K562 (cell line): ENCODE measurements around the gene AMBRA1. TPM values are rescaled to one million over a fixed set of nuclear protein-coding genes. Genes with fewer than 3 reads are reported as not detected.

Source experiments
- CREM ChIP-seq: IDR thresholded peaks from 2 replicates; pipeline ENCODE4 v1.6.1; 2014; ENCODE audit warnings: antibody characterized with exemption, low read depth
- ETS2 ChIP-seq: IDR thresholded peaks from 2 replicates; pipeline ENCODE4 v1.6.1; 2016; ENCODE audit warnings: borderline replicate concordance, missing genetic modification characterization, mild to moderate bottlenecking, moderate library complexity, missing compliant biosample characterization; ENCODE audit not compliant: poor library complexity, severe bottlenecking
- GATA2 ChIP-seq: sonication (generic); formaldehyde crosslinking; IDR thresholded peaks from 2 replicates; pipeline ENCODE4 v1.4.0; 2020; ENCODE audit warnings: mild to moderate bottlenecking, missing genetic modification reagents
- HDAC1 ChIP-seq, 2 experiments: fragments of 450-650 bp; IDR thresholded peaks; 2 replicates each; pipeline ENCODE4 v1.6.1; 2016 to 2017; ENCODE audit warnings: inconsistent platforms in 1 of 2, mild to moderate bottlenecking in 1 of 2, moderate library complexity in 1 of 2
- KLF13 ChIP-seq: fragments of 450-650 bp; IDR thresholded peaks from 2 replicates; pipeline ENCODE4 v1.6.1; 2016; ENCODE audit warnings: missing genetic modification characterization, low read depth, mild to moderate bottlenecking, missing compliant biosample characterization, moderate library complexity, borderline replicate concordance
- MCM5 ChIP-seq: fragments of 450-650 bp; IDR thresholded peaks from 2 replicates; pipeline ENCODE4 v1.6.1; 2016; ENCODE audit warnings: low read depth
- MEIS2 ChIP-seq: fragments of 450-650 bp; IDR thresholded peaks from 2 replicates; pipeline ENCODE4 v1.6.1; 2014; ENCODE audit warnings: mild to moderate bottlenecking; ENCODE audit not compliant: partially characterized antibody
- NCOR1 ChIP-seq: fragments of 450-650 bp; IDR thresholded peaks from 2 replicates; pipeline ENCODE4 v1.6.1; 2016; ENCODE audit warnings: mild to moderate bottlenecking, moderate library complexity
- NFE2 ChIP-seq: IDR thresholded peaks from 2 replicates; pipeline ENCODE4 v1.6.1; 2014; ENCODE audit warnings: antibody characterized with exemption, low read depth
- NR4A1 ChIP-seq, 2 experiments: fragments of 250-450 bp in 1 of 2; fragments of 450-650 bp in 1 of 2; sonication (Bioruptor Pico) in 1 of 2; IDR thresholded peaks; 2 replicates each; pipeline versions ENCODE4 v1.4.0 to v1.6.1; 2016 to 2020; ENCODE audit warnings: mild to moderate bottlenecking in 2 of 2, missing compliant biosample characterization in 1 of 2, missing genetic modification characterization in 1 of 2, moderate library complexity in 1 of 2
- POLR2G ChIP-seq: fragments of 200-400 bp; formaldehyde crosslinking; IDR thresholded peaks from 2 replicates; pipeline ENCODE4 v1.6.1; 2017; ENCODE audit warnings: low read depth, mild to moderate bottlenecking, antibody characterized with exemption, low read length, moderate library complexity
- PPARD ChIP-seq: fragments of 250-450 bp; sonication (Bioruptor Pico); IDR thresholded peaks from 2 replicates; pipeline ENCODE4 v1.8.0; 2022; ENCODE audit warnings: inconsistent platforms, mild to moderate bottlenecking, moderate library complexity
- RAD51 ChIP-seq: fragments of 450-650 bp; IDR thresholded peaks from 2 replicates; pipeline ENCODE4 v1.7.1; 2016; ENCODE audit warnings: low read depth, mild to moderate bottlenecking, borderline replicate concordance
- SIRT6 ChIP-seq: IDR thresholded peaks from one replicate; pipeline ENCODE4 v1.6.1; 2012; ENCODE audit warnings: low read depth, mild to moderate bottlenecking, control low read depth, inconsistent platforms, low read length, moderate library complexity
- SIX5 ChIP-seq, 2 experiments: IDR thresholded peaks; 2 replicates each; pipeline ENCODE4 v1.6.1; 2011; ENCODE audit warnings: low read length in 2 of 2, borderline replicate concordance in 1 of 2, low read depth in 1 of 2, mild to moderate bottlenecking in 1 of 2, moderate library complexity in 1 of 2; ENCODE audit not compliant: insufficient read depth in 1 of 2
- SMAD3 ChIP-seq: fragments of 450-650 bp; formaldehyde crosslinking; conservative IDR thresholded peaks from 2 replicates; pipeline ENCODE4 v1.4.0; 2020; ENCODE audit warnings: mild to moderate bottlenecking
- SMAD4 ChIP-seq: fragments of 250-450 bp; sonication (Bioruptor Pico); conservative IDR thresholded peaks from 2 replicates; pipeline ENCODE4 v1.8.0; 2021; ENCODE audit warnings: inconsistent platforms, mild to moderate bottlenecking, moderate library complexity
- ZFP1 ChIP-seq: fragments of 450-650 bp; formaldehyde crosslinking; IDR thresholded peaks from 2 replicates; pipeline ENCODE4 v1.4.0; 2020; ENCODE audit warnings: mild to moderate bottlenecking, mixed read lengths
- ZNF644 ChIP-seq: fragments of 200-800 bp; sonication (Bioruptor generic); IDR thresholded peaks from 2 replicates; pipeline ENCODE4 v1.6.1; 2016; ENCODE audit warnings: low read depth, missing genetic modification characterization, missing compliant biosample characterization
- ZNF668 ChIP-seq: fragments of 250-450 bp; sonication (Bioruptor Pico); IDR thresholded peaks from 2 replicates; pipeline ENCODE4 v1.8.0; 2022; ENCODE audit warnings: mild to moderate bottlenecking, inconsistent platforms
- ZNF778 ChIP-seq: fragments of 450-650 bp; formaldehyde crosslinking; IDR thresholded peaks from 2 replicates; pipeline ENCODE4 v1.4.0; 2020; ENCODE audit warnings: mild to moderate bottlenecking, moderate library complexity
- ZNF780A ChIP-seq: fragments of 250-450 bp; sonication (Bioruptor Pico); IDR thresholded peaks from 2 replicates; pipeline ENCODE4 v1.5.0; 2021; ENCODE audit warnings: mild to moderate bottlenecking
- polyA plus RNA-seq, 8 experiments: library from polyadenylated mRNA; depleted of rRNA in 4 of 8; stranded (reverse) in 5 of 8; unstranded in 3 of 8; fragments of >200 nt; fragmentation: Nextera tagmentation in 2 of 8; fragmentation: Illumina TruSeq in 1 of 8; extraction: Ambion mirVana in 2 of 8; extraction: Trizol in 1 of 8; gene quantifications; 2 replicates each; pipeline versions ENCODE4 v1.2.1 to v1.2.3, GENCODE V29; 2011 to 2014; ENCODE audit warnings: inconsistent platforms in 1 of 8, missing spikeins in 1 of 8
- total RNA-seq, 7 experiments: library from RNA; depleted of rRNA in 6 of 7; stranded (reverse); fragments of >200 nt in 6 of 7; fragmentation: Illumina TruSeq in 2 of 7; extraction: Trizol in 2 of 7; gene quantifications; 2 replicates each; pipeline versions ENCODE4 v1.2.1 to v1.2.3, GENCODE V29; 2011 to 2021; ENCODE audit warnings: low replicate concordance in 1 of 7
- TF ChIP-seq, protein P1 (sequence below), 3 experiments: fragments of 200-800 bp in 1 of 3; sonication (Bioruptor generic) in 1 of 3; sonication (generic) in 1 of 3; formaldehyde crosslinking in 1 of 3; IDR thresholded peaks; 2 replicates each; pipeline versions ENCODE4 v1.6.1 to v1.8.0; 2016 to 2022; ENCODE audit warnings: mild to moderate bottlenecking in 2 of 3, missing compliant biosample characterization in 2 of 3, missing genetic modification characterization in 2 of 3, missing genetic modification reagents in 1 of 3
- TF ChIP-seq, protein P2 (sequence below): fragments of 450-650 bp; IDR thresholded peaks from 2 replicates; pipeline ENCODE4 v1.6.1; 2018; ENCODE audit not compliant: partially characterized antibody

AMBRA1 gene
- total and polyA plus RNA-seq, 9 of the 15 experiments (the other 6 are each of a cell fraction or from before 2014, with no cell fraction given) = 0.15 to 24.5 (median 13.0) TPM

DNA sequence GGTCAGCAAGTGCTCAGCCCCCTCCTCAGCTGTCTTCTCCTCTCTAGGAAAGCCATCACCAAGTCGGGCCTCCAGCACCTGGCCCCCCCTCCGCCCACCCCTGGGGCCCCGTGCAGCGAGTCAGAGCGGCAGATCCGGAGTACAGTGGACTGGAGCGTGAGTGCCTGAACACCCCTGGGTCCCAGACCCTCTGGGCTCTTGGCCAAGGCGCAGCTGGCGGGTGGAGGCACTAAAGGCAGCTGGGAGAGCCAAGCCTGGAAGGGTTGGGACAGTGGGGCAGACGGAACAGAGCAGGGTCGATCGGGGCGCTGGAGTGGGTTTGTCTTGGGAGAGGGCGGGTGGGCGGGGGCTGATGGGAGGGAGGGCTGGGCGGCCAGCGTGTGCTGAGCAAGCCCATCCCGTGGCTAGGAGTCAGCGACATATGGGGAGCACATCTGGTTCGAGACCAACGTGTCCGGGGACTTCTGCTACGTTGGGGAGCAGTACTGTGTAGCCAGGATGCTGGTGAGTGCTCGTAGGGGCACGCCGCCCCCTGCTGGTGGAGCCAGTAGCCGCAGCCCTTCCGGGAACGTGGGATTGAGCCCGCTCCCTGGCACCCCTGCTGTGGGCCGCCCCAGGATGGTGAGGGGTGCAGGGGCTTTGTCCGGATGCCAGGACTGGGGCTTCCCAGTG is 226.4 kb downstream of the AMBRA1 start (continued):
- TF ChIP-seq SIRT6 = no peak
- no peak for TF ChIP-seq NCOR1
- no peak for TF ChIP-seq ZNF780A (CRISPR knock-in tag)
- TF ChIP-seq ZNF778 (CRISPR knock-in tag) = no peak
- TF ChIP-seq KLF13 (tag) = no peak
- peak; percentile 52 for TF ChIP-seq CREM
- no peak for TF ChIP-seq PPARD (CRISPR knock-in tag)
- TF ChIP-seq SIX5 (IDR thresholded peaks at IDR 0.05; ENCODE audit: borderline replicate concordance in 1 of 2, insufficient read depth in 1 of 2, low read depth in 1 of 2, low read length in 2 of 2) = no peak
- no peak for TF ChIP-seq RAD51
- no peak for TF ChIP-seq MCM5
- no peak for TF ChIP-seq GATA2
- TF ChIP-seq, protein P1, sequence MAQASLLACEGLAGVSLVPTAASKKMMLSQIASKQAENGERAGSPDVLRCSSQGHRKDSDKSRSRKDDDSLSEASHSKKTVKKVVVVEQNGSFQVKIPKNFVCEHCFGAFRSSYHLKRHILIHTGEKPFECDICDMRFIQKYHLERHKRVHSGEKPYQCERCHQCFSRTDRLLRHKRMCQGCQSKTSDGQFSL (CRISPR knock-in tag; IDR thresholded peaks at IDR 0.05) = no peak
- TF ChIP-seq, protein P1 (tag; IDR thresholded peaks at IDR 0.05) = no peak
- no peak for TF ChIP-seq MEIS2
- TF ChIP-seq NR4A1 (CRISPR knock-in tag; IDR thresholded peaks at IDR 0.05) = no peak
- no peak for TF ChIP-seq NR4A1 (tag; IDR thresholded peaks at IDR 0.05)
- no peak for TF ChIP-seq ZFP1 (CRISPR knock-in tag)
- TF ChIP-seq, protein P2, sequence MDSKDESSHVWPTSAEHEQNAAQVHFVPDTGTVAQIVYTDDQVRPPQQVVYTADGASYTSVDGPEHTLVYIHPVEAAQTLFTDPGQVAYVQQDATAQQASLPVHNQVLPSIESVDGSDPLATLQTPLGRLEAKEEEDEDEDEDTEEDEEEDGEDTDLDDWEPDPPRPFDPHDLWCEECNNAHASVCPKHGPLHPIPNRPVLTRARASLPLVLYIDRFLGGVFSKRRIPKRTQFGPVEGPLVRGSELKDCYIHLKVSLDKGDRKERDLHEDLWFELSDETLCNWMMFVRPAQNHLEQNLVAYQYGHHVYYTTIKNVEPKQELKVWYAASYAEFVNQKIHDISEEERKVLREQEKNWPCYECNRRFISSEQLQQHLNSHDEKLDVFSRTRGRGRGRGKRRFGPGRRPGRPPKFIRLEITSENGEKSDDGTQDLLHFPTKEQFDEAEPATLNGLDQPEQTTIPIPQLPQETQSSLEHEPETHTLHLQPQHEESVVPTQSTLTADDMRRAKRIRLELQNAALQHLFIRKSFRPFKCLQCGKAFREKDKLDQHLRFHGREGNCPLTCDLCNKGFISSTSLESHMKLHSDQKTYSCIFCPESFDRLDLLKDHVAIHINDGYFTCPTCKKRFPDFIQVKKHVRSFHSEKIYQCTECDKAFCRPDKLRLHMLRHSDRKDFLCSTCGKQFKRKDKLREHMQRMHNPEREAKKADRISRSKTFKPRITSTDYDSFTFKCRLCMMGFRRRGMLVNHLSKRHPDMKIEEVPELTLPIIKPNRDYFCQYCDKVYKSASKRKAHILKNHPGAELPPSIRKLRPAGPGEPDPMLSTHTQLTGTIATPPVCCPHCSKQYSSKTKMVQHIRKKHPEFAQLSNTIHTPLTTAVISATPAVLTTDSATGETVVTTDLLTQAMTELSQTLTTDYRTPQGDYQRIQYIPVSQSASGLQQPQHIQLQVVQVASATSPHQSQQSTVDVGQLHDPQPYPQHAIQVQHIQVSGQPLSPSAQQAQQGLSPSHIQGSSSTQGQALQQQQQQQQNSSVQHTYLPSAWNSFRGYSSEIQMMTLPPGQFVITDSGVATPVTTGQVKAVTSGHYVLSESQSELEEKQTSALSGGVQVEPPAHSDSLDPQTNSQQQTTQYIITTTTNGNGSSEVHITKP = no peak
- TF ChIP-seq ZNF668 = no peak
- no peak for TF ChIP-seq ZNF644 (tag)
- no peak for TF ChIP-seq ETS2 (tag)
- TF ChIP-seq SMAD3 = no peak
- no peak for TF ChIP-seq NFE2
- no peak for TF ChIP-seq HDAC1 (IDR thresholded peaks at IDR 0.05)
- peak; percentile 52 for TF ChIP-seq POLR2G
- TF ChIP-seq SMAD4 (CRISPR knock-in tag) = no peak
